GM21390 (cell line): ENCODE results near the gene UNG.
"Not testable (repeated sequence)": the region's sequence is repeated elsewhere in the genome, so short reads cannot be mapped to it uniquely, and the experiment has no call there.

Experiments
- ATAC-seq: cut with Tn5 transposase; IDR thresholded peaks from one replicate; pipeline ENCODE4 v1.9.1; 2021; ENCODE audit not compliant: unreplicated experiment

UNG gene

GRCh38 chr12:109120557-109120956 is 23.2 kb downstream of the UNG start:
- ATAC-seq, result no peak

GRCh38 chr12:109121346-109121880 is 24.0 kb downstream of the UNG start:
- ATAC-seq, result no peak

- ATAC-seq, result no peak
Measured at GRCh38 chr12:109124878-109125648, 27.7 kb downstream of the UNG start.

GRCh38 chr12:109125791-109126190 is 28.4 kb downstream of the UNG start:
- no peak for ATAC-seq

- ATAC-seq, result no peak
Measured at GRCh38 chr12:109126784-109127183, 29.4 kb downstream of the UNG start.

GRCh38 chr12:109127533-109128242 is 30.3 kb downstream of the UNG start:
- ATAC-seq, result no peak

- no peak for ATAC-seq
Measured at GRCh38 chr12:109130297-109131153, 33.1 kb downstream of the UNG start.

- no peak for ATAC-seq
Measured at GRCh38 chr12:109131154-109132050, 34.0 kb downstream of the UNG start.

- no peak for ATAC-seq
Measured at GRCh38 chr12:109134186-109134917, 37.0 kb downstream of the UNG start.

- ATAC-seq, result no peak
Measured at GRCh38 chr12:109137055-109137454, 39.7 kb downstream of the UNG start.

GRCh38 chr12:109139360-109139759 is 42.0 kb downstream of the UNG start:
- ATAC-seq, result no peak

- ATAC-seq, result no peak
Measured at GRCh38 chr12:109139791-109140190, 42.4 kb downstream of the UNG start.

GRCh38 chr12:109140560-109140959 is 43.2 kb downstream of the UNG start:
- no peak for ATAC-seq

GRCh38 chr12:109144224-109144623 is 46.8 kb downstream of the UNG start:
- no peak for ATAC-seq

GRCh38 chr12:109147126-109147525 is 49.7 kb downstream of the UNG start:
- ATAC-seq, result not testable (repeated sequence)

- no peak for ATAC-seq
Measured at GRCh38 chr12:109147954-109148353, 50.6 kb downstream of the UNG start.

- ATAC-seq, result no peak
Measured at GRCh38 chr12:109150124-109150640, 52.8 kb downstream of the UNG start.

GRCh38 chr12:109151457-109151856 is 54.1 kb downstream of the UNG start:
- no peak for ATAC-seq

- ATAC-seq, result no peak
Measured at GRCh38 chr12:109153821-109154441, 56.5 kb downstream of the UNG start.
